PC-3 (cell line): ENCODE results near the gene MAPK8. TPM values are rescaled to one million over a fixed set of nuclear protein-coding genes. Genes with fewer than 3 reads are reported as not detected.

ENCODE experiments used
- ATAC-seq: fragments of 200-7000 bp; cut with Tn5 transposase; 2 replicates; pipeline ENCODE4 v1.9.1; 2020; ENCODE audit warnings: mild to moderate bottlenecking, moderate library complexity
- BruUV-seq: library from RNA; stranded (reverse); fragments of 400-500 nt; replicated peaks from 2 replicates; lab custom pipeline; 2021; lab: Mats Ljungman, UMichigan
- CTCF ChIA-PET: fragments of 300-600 bp; sonication (Branson Sonifier 250); formaldehyde crosslinking; loops from one replicate; lab custom pipeline; 2022; ENCODE audit warnings: antibody characterized with exemption; lab: Charles Lee
- POLR2A ChIA-PET: fragments of 300-600 bp; sonication (Branson Sonifier 250); formaldehyde crosslinking; loops from one replicate; lab custom pipeline; 2022; ENCODE audit warnings: antibody characterized with exemption; ENCODE audit not compliant: unreplicated experiment; lab: Charles Lee
- DNase-seq: peaks from one replicate; pipeline ENCODE4 v3.0.0-alpha.2; 2015
- H2AFZ ChIP-seq: fragments of 300-600 bp; sonication (generic); 2 replicates; pipeline ENCODE4 v1.6.0; 2016; ENCODE audit warnings: antibody characterized with exemption, low read length
- H3F3A ChIP-seq: fragments of 300-600 bp; sonication (generic); one replicate; pipeline ENCODE4 v1.6.0; 2017; ENCODE audit warnings: antibody characterized with exemption, low read length, control low read depth, mild to moderate bottlenecking; ENCODE audit not compliant: unreplicated experiment
- H3K27ac ChIP-seq: fragments of 300-600 bp; sonication (generic); 2 replicates; pipeline ENCODE4 v1.5.1; 2016; ENCODE audit warnings: mild to moderate bottlenecking, low read length
- H3K27me3 ChIP-seq: fragments of 300-600 bp; sonication (generic); 2 replicates; pipeline ENCODE4 v1.6.1; 2016; ENCODE audit warnings: low read length, mixed read lengths
- H3K36me3 ChIP-seq: fragments of 300-600 bp; sonication (generic); 2 replicates; pipeline ENCODE4 v1.6.1; 2016; ENCODE audit warnings: low read depth, mixed run types, low read length, mixed read lengths
- H3K4me1 ChIP-seq: fragments of 300-600 bp; sonication (generic); 2 replicates; pipeline ENCODE4 v1.5.1; 2016; ENCODE audit warnings: low read length; ENCODE audit not compliant: insufficient read depth
- H3K4me2 ChIP-seq: fragments of 300-600 bp; sonication (generic); 2 replicates; pipeline ENCODE4 v1.6.0; 2016; ENCODE audit warnings: low read length
- H3K4me3 ChIP-seq: fragments of 300-600 bp; sonication (generic); 2 replicates; pipeline ENCODE4 v1.5.1; 2016; ENCODE audit warnings: mild to moderate bottlenecking, low read length, mixed read lengths
- H3K79me2 ChIP-seq: fragments of 300-600 bp; sonication (generic); 2 replicates; pipeline ENCODE4 v1.6.1; 2017; ENCODE audit warnings: low read length, mixed read lengths
- H3K9ac ChIP-seq: fragments of 300-600 bp; sonication (generic); 2 replicates; pipeline ENCODE4 v1.6.0; 2016; ENCODE audit warnings: mild to moderate bottlenecking, low read length
- H3K9me2 ChIP-seq: fragments of 300-600 bp; sonication (generic); replicated peaks from 2 replicates; pipeline ENCODE4 v1.6.1; 2016; ENCODE audit warnings: mixed run types, low read length, mixed read lengths
- H3K9me3 ChIP-seq: fragments of 300-600 bp; sonication (generic); 2 replicates; pipeline ENCODE4 v1.6.1; 2016; ENCODE audit warnings: low read length, mixed read lengths
- H4K20me1 ChIP-seq: fragments of 300-600 bp; sonication (generic); 2 replicates; pipeline ENCODE4 v1.6.1; 2016; ENCODE audit warnings: low read length, mixed read lengths
- CTCF ChIP-seq: fragments of 300-600 bp; sonication (generic); conservative IDR thresholded peaks from 2 replicates; pipeline ENCODE4 v1.5.1; 2017; ENCODE audit warnings: antibody characterized with exemption, low read depth, mild to moderate bottlenecking, low read length
- EZH2 ChIP-seq: fragments of 300-600 bp; sonication (generic); IDR thresholded peaks from one replicate; pipeline ENCODE4 v1.6.1; 2017; ENCODE audit warnings: antibody characterized with exemption, mild to moderate bottlenecking, low read length; ENCODE audit not compliant: unreplicated experiment
- EZH2phosphoT487 ChIP-seq: fragments of 300-600 bp; sonication (generic); IDR thresholded peaks from 2 replicates; pipeline ENCODE4 v1.6.1; 2018; ENCODE audit warnings: mild to moderate bottlenecking, antibody characterized with exemption, low read length, borderline replicate concordance
- intact Hi-C: fragments of 100-400 bp; cut with micrococcal nuclease; formaldehyde crosslinking; loops from 2 replicates; pipeline ENCODE4 v1.9.0; 2023
- total RNA-seq: library from RNA; depleted of rRNA; stranded (reverse); fragments of >200 nt; gene quantifications from 2 replicates; pipeline ENCODE4 v1.2.3, GENCODE V29; 2014

MAPK8 gene
- total RNA-seq, 1 experiment from 2014 or later: 26.6 TPM

DNA sequence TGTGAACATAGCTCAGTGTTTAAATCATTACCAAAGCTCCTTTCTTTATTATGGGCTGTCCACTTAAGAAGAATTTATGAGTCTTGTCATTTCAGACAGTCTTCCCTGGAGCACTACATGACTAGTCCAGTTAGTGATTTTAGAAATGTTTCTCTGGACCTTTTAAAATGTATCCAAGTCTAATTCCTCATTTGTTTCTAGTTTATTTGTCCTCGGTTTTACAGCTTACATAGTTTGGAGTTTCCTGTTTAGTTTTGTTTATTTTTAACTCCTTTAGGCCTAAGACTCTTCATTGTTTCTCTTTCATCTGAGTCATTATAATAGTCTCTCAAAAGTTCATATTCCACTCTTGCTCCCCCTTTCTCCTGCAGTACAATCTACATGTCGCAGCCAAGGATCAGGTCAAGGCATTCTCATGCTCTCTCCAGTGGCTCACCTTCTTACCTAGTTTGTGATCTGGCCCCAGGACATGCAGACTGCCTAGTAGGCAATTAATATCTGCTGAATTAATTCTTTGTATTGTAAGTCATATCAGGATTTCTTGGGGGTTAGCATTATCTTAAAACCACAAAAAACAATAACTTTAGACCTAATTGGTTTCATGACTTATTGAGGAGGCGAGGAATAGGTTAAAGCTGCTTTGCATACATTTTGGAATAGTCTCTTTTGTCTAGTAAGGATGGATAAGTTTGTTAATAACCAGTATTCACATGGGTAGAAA, 93.8 kb downstream of the MAPK8 start:
- H3K9me3 ChIP-seq: no peaks in the 10 kb centered on the region
- H3K79me2 ChIP-seq: no peaks in the 10 kb centered on the region
- CTCF ChIA-PET: no interaction called here
- no peaks in the 10 kb centered on the region for H3K36me3 ChIP-seq
- no peak overlapping the region for H3K4me3 ChIP-seq
- H3F3A ChIP-seq: no peaks in the 10 kb centered on the region
- 0 out of 2 replicates have a peak, but pooled peaks cover 4% of the 10 kb centered on the region for H3K27me3 ChIP-seq
- BruUV-seq: no TSS peak
- no peak for TF ChIP-seq CTCF
- TF ChIP-seq EZH2phosphoT487: no peak
- TF ChIP-seq EZH2: no peak
- H3K4me1 ChIP-seq: peaks cover 6% of the 10 kb centered on the region; the same call in 1 of the 2 replicates
- intact Hi-C loops: no loop called here
- no peak overlapping the region for H3K4me2 ChIP-seq
- peak; percentile 83 for ATAC-seq
- no peak overlapping the region for H2AFZ ChIP-seq
- H4K20me1 ChIP-seq: no peaks in the 10 kb centered on the region
- H3K27ac ChIP-seq: 0 out of 2 replicates have a peak overlapping the region, but pooled peaks have one; percentile 1
- H3K9me2 ChIP-seq: no peaks in the 10 kb centered on the region
- peak; percentile 46 for DNase-seq
- H3K9ac ChIP-seq: no peak overlapping the region
- POLR2A ChIA-PET: no interaction called here

- ATAC-seq: no peak
- Histone ChIP-seq H3K4me3 (no peak overlapping the region), H3K36me3 (no peaks in the 10 kb centered on the region), H3K27ac (no peak overlapping the region), H3F3A (no peaks in the 10 kb centered on the region), H2AFZ (no peak overlapping the region), H3K27me3 (0 out of 2 replicates have a peak, but pooled peaks cover 4% of the 10 kb centered on the region), H3K9me3 (no peaks in the 10 kb centered on the region), H3K4me1 (peaks cover 6% of the 10 kb centered on the region; the same call in 1 of the 2 replicates), H4K20me1 (no peaks in the 10 kb centered on the region), H3K9me2 (no peaks in the 10 kb centered on the region), H3K4me2 (no peak overlapping the region), H3K9ac (no peak overlapping the region), H3K79me2 (no peaks in the 10 kb centered on the region)
- no TSS peak for BruUV-seq
- ChIA-PET CTCF (no interaction called here), POLR2A (no interaction called here)
- no peak for DNase-seq
- intact Hi-C loops: no loop called here
- TF ChIP-seq CTCF (no peak), EZH2 (no peak), EZH2phosphoT487 (no peak)
Measured at GRCh38 chr10:48400850-48401220, 94.4 kb downstream of the MAPK8 start.

DNA sequence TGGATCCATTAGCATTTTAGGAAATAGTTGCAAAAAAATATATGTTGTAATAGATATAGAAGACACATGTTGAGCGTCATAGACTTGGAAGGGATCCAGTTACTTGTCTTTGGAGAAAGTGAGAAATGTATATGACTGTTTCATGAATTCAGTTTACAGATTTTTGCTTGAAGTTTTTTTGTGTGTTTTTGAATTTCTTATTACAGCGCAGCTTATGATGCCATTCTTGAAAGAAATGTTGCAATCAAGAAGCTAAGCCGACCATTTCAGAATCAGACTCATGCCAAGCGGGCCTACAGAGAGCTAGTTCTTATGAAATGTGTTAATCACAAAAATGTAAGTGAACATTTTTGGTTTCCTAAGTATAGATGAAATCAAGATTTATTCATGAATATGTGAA, 98.2 kb downstream of the MAPK8 start:
- Histone ChIP-seq H2AFZ (no peak overlapping the region), H3K4me3 (no peak overlapping the region), H3K79me2 (no peaks in the 10 kb centered on the region), H3K4me2 (no peak overlapping the region), H3K4me1 (peaks cover 12% of the 10 kb centered on the region), H3K9me2 (no peaks in the 10 kb centered on the region), H3K9me3 (no peaks in the 10 kb centered on the region), H4K20me1 (no peaks in the 10 kb centered on the region), H3K27ac (no peak overlapping the region), H3K36me3 (no peaks in the 10 kb centered on the region), H3K27me3 (no peaks in the 10 kb centered on the region), H3K9ac (no peak overlapping the region), H3F3A (no peaks in the 10 kb centered on the region)
- POLR2A ChIA-PET: no interaction called here
- no peak for TF ChIP-seq EZH2
- TF ChIP-seq CTCF: no peak
- TF ChIP-seq EZH2phosphoT487: no peak
- no peak for DNase-seq
- intact Hi-C loops: loop anchor here (5.0 kb wide), 1 partner anchor 37 kb away; no protein-coding TSS in a partner anchor
- CTCF ChIA-PET: no interaction called here
- BruUV-seq: no TSS peak
- no peak for ATAC-seq
